ENCODE data around the gene ASXL2.
A peak's percentile ranks its signal among the peaks of the same experiment; 100 is the strongest.
"Not testable (repeated sequence)": the region's sequence is repeated elsewhere in the genome, so short reads cannot be mapped to it uniquely, and the experiment has no call there.

The ASXL2 gene

DNA sequence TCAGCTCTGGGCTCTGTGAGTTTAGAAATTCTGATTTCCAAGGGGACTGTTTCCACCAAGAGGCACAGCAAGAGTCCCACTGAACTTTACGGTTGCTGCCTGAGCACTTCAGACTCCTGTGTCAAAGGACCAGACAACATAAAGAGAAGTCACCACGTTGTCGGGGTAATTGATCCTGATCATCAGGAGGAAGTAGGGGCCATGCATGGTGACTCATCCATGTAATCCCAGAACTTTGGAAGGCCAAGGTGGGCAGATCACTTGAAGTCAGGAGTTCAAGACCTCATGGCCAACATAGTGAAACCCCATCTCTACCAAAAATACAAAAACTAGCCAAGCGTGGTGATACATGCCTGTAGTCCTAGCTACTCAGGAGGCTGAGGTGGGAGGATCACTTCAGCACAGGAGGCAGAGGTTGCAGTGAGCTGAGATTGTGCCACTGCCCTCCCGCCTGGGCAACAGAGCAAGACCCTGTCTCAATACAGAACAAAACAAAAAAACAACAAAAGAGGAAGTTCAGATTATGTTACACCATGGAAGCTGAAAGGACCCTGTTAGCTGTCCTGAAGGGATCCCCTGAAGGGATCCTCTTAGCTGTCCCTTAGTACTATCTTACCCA lies 9.4 kb upstream of the ASXL2 start:
- DNase-seq: no peak

DNA sequence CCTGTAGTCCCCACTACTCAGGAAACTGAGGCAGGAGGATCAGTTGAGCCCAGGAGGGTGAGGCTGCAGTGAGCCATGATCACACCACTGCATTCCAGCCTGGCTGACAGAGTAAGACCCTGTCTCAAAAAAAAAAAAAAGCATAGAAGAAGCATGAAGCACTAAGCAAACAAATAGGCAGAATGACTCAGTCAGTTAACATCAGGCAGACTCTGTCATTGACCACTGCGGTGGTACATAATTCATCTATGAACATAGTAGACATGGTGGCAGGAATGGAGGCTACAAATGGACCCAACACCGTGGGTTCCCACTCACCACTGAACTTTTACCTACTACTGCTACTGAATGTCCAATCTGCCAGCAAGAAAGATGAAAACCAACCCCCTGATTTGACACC lies 7.6 kb upstream of the ASXL2 start:
- no peak for DNase-seq

DNA sequence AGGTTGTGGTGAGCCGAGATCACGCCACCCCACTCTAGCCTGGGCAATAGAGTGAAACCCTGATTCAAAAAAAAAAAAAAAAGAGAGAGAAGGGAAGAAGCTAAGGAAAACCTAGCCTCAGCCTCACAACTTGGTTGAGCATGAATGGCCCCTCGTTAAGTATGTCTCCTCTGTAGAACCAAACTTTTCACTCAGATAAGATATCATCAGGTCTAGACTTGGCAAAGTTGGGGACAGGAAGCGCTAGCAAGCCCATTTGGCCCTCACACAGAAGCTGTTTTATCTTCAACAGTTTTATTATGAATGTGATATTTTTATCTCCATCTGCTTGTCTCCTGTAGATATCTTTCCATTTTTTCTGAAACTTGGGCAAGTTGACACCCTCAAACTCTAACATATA lies 3.5 kb upstream of the ASXL2 start:
- DNase-seq: no peak

DNA sequence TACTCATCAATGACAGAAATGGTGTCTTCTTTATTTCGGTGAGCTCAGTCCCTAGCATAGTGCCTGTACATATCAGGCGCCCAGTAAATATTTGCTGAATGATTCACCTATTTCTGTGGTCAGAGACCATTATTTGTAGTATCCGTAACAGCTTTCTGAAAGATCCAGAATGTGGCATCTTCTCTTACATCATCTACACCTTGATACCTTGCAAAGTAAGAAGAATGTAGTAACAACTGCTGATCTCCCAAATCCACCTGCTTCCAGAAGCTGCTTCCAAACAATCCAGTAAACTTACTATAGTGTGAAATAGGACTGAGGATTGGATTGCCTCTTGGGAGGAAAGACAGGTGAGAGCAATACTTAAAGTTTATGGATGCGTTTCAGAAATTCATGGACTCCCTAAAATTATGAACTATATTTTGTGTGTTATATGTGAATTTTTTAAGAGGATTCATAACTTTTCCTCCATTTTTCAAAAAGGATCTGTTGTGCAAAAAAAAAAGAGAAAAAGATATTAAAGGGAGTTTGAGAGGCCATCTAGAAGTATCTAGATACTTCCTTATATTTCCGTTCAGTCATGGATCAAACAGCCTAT lies 945 bp upstream of the ASXL2 start:
- no peak for DNase-seq

DNA sequence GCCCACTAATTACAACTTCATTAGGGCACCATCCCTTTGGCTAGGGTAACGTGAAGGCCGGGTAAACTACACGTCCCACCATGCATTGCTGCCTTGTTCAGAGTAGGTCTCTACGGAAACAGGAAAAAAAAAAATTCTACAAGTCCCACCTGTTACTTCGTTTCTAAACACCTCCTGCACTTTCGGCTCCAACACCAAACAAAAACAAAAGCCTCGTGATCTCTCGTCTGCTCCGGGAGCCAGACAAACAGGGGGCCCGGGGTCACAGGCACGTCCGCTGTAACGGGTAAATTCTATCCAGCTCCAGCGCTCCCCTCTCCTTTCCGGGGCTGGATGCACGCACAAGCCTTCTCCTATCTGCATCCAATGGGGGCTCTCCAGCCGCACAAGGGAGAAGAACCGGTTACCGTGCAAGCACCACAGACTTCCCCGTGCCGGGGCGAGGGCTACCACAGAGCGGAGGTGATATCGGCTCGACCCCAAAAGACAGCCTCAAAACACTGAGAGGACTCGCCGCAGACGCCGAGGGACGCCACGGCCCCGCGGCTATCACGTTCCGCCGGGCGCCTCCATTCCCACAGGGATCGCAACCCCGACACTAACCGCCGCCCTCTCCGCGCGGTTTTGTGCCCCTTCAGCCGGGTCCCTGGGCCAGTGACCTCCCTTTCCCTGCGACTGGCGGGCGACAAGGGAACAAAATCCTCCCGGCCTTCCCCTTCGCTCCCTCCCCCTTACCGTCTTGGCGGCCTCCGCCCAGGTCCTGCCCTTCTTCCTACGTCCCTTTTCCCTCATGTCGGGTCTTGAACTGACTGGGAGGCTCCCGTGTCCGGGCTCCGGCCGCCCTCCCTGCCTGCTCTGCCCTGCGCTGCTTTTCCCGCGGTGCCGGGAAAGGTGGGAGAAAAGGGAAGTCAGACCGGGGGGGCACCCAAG lies 591 bp downstream of the ASXL2 start:
- DNase-seq: peak; percentile 46

DNA sequence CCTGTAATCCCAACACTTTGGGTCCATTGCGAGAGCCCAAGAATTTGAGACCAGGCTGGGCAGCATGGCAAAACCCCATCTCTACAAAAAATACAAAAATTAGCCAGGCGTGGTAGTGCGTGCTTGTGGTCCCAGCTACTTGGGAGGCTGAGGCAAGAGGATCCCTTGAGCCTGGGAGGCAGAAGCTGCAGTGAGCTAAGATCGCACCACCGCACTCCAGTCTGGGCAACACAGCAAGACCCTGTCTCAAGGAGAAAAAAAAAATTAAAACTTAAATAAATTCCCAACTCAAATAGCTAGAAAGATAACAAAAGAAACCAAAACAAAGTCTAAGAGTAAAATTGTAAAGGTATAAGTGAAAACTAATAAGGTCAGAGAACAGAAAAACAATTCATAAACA lies 6.2 kb downstream of the ASXL2 start:
- no peak for DNase-seq

DNA sequence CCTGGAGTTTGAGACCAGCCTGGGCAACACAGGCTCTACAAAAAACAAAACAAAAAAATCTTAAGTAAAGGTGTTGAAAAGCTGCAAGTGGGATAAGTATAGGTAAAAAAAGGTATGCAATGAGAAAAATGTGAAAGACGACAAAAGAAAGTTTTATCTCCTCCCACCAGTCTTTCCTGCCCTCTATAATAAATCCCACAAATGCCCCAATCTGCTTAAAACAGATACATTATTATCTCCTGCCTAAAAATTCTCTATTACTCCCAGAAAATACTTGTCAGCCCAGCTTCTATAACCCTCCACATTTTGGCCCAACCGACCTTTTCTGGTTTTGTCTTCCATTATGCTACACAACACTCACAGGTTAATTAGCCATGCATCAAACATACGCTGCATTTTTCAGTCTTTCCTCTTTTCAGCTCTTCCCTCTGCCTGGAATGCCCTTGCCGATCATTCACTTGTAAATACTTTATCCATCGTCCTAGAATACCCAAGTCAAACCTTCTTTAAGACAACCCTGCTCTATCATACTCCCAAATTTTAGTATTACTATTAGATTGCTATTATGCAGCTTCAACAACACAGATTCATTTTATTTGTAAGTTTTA lies 10.8 kb downstream of the ASXL2 start:
- no peak for DNase-seq

DNA sequence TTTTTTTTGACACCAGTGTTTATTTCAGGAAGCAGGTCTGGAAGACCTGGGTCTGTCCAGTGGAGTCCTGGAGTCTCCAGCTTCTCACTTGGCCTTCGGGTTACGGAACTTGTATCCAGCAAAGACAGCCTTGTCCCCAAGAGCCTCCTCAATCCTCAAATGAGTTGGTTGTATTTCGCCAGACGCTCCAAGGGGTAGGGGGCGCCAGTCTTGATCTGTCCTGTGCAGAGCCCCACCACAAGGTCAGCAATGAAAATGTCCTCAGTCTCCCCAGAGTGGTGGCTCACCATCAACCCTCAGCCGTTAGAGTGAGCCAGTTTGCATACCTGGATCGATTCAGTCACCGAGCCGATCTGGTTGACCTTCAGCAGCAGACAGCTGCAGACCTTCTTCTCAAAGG lies 21.9 kb downstream of the ASXL2 start:
- no peak for DNase-seq

DNA sequence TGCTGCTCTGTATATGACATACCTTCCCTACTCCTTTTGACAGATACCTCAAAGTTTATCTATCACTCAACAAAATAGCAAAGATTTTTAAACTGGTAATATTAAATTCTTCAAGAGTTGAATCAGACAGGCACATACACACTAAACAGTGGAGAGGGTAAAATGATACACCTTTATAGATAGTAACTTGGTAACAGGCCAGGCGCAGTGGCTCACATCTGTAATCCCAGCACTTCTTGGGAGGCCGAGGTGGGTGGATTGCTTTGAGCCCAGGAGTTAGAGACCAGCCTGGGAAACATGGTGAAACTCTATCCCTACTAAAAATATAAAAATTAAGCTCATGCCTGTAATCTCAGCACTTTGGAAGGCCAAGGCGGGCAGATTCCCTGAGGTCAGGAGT lies 23.2 kb downstream of the ASXL2 start:
- no peak for DNase-seq

DNA sequence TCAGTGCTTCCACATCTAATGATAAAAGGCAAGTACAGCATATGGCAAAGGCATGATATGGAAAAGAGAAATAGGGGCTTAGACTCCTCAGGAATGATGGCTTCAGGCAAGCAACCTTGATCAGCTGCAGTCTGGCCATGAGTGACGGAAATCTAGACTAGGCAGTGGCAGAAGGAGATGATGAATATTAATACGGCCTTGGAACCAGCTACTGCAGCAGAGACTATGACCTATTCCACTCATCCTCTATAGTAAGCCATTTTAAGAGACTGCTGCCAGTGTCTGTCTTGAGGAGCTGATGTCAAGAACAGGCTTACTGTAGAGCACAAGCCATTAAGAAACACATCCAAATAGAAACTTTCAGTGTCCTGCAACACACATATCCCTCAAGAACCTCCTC lies 23.7 kb downstream of the ASXL2 start:
- no peak for DNase-seq

DNA sequence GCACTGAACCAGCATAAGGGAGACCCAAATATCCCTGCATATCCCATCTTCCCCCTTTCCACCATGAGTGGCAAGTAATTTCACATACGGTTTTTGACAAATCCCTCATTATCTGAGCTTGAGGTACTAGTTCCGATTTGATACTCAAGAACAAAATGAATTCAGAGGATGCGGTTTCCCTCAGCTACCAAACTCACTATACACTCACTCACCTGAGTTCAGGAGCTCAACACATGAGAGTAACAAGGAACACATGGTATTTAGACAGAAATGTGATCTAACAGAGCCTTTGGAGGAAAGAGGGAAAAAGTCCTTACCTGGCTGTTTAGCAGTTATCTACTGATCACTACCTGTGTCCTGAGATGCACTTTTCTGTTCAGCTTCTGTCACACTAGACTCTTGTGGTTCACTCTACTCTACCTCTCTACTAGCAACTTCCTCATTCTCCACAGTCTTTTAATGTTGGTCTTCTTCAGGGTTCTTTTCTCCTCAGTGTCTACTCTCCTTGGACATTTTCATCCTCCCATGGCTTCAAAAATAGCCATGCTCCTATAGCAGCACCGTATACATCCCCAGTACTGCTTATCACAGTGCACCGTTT lies 25.1 kb downstream of the ASXL2 start:
- DNase-seq: no peak

DNA sequence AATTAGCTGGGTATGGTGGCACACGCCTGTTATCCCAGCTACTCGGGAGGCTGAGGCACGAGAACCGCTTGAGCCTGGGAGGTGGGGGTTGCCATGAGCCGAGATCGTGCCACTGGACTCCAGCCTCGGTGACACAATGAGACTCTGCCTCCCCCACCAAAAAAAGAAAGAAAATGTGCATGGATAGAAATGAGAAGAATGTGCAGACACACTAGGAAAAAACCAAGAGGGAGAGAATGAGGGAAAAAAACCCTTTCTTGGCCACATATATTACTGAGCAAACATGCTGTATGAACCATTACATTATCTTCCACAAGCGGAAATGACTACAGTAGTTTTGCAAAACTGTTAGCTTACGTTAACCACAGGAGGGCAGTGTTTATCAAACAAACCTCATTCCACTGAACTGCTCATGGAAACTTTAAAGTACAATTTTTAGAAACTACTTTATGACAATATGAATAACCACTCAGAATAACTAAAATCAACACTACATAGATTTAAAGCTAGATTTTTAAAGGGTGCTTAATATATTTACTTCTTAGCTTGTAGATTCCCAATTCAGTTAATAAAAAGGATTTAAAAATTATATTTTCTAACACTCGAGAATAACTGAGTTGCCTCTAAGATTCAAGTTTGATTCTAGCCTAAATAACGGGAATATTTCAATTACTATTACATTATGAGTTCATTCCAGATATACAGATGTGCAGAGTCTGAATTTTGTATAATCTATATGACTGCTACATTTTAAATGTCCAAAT lies 26.4 kb downstream of the ASXL2 start:
- peak; percentile 6 for DNase-seq

DNA sequence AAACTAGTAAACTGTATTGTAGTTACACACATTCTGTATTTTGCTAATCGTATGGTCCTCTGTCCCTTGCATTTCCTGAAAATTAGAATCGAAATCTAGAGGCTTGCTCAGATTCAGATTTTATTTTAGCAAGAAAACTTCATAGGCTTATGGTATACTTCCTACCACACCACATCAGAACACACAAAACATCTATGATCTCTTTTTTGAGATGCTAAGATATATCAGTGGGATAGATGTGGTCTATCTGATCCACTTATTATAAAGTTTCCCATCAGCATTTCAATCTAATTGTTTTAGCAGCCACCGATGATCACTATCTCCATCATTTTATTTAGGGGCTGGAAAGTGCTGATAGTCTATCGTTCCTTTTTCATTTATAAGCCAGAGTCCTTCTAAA lies 27.9 kb downstream of the ASXL2 start:
- not testable (repeated sequence) for DNase-seq

DNA sequence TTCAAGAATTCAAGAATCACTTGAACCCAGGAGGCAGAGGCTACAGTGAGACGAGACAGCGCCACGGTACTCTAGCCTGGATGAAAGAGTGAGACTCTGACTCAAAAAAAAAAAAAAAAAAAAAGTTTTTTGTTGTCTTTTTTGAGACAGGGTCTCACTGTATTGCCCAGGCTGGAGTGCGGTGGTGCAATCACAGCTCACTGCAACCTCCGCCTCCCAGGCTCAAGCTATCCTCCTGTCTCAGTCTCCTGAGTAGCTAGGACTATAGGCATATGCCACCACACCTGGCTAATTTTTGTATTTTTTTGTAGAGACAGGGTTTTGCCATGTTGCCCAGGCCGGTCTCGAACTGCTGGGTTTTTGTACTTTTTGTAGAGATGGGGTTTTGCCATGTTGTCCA lies 28.9 kb downstream of the ASXL2 start:
- not testable (repeated sequence) for DNase-seq

DNA sequence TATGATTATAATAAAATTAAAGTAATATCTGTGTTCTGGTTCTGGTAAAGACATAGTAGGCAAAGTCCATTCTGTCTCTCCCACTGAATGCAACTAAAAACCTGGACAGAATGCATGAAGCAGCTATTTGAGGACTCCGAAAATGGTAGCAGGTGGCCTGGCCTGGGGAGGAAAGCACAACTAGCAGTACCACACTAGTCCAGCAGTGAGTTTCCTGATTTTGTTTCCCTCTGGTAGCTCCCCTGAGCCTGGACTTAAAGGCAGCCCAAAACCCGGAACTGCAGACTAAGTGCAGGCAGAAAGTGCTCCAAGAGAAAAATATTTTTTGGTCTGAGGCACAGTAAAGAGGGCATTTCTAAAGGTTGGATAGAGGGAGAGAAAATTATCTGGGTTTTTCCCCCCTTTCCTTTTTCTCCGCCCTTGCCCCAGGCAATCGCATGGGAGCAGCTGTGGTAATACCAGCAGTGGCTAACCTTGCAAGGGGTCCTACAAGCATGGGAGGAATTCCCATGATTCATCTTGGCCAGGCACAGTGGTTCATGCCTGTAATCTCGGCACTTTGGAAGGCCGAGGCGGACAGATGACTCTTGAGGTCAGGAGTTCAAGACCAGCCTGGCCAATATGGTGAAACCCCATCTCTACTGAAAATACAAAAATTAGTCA lies 32.3 kb downstream of the ASXL2 start:
- no peak for DNase-seq

DNA sequence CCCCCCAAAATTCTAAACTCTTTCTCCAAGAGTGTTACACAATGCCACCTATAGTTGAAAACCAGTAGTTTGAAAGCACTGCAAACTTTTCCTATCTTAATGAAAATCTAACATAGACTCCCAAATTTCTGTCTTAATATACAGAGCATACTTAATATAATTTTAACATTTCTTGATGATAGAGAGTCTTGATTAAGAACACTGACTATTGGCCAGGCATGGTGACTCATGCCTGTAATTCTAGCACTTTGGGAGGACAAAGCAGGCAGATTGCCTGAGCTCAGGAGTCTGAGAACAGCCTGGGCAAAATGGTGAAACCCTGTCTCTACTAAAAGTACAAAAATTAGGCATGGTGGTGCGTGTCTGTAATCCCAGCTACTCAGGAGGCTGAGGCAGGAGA lies 34.2 kb downstream of the ASXL2 start:
- DNase-seq: no peak

DNA sequence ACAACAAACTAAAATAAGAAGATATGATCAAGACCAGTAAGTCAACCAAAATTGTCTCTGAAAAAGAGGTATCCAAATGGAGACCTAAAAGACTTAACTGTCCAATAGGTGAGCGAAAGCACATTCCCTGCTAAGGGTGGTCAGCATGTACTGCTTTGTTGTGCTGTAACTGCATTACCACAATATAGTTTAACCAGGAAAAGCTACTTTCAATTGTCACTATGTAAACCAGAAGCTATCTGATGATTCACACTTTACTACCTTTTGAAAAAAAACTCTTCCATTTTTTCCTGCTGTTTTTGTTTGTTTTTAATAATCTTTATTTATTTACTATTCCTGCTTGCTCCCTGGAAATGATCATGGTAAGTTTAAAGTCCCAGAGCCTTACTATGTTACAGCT lies 36.1 kb downstream of the ASXL2 start:
- DNase-seq: no peak

DNA sequence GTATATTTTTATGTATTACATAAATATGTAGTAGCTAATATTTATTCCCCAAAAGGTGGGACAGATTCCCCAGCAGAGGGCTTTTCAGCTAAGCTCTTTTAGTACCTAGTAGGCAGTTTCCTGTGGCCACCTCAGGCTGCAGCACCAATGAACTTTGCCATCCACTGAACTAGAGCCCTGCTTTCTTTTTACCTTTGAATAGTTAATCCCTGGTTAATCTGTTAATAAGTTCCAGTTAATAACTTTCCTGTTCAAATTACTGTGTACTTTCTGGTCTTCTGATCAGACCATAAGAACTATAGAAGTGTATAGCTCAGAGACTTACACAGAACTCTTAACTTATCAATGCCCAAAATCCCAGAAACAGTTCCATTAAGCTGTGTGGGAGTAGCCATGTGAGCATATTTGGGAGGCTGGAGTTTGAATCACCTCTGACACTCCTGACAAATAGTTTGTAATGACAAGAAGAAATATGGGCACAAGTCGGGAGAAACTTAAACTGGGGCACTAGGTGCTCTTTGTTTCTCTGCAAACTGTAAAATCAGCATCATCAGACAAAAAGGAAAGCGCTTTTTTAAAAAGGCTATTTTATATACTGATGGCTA lies 40.0 kb downstream of the ASXL2 start:
- DNase-seq: no peak

DNA sequence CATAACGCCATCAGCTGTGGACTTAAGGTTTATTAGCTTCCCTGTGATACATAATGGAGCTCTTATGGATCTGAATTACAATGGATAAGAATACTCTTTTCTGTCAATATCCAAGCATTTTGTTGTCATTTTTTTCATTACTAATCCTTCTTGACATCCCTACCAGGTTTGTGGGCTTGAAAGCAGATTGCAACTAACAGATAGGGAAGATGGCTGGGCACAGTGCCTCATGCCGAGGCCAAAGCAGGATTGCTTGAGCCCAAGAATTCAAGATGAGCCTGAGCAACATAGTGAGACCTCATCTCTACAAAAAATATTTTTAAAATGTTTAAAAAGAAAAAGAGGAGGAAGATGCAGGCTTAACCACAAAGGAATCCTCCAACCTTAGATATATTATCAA lies 42.4 kb downstream of the ASXL2 start:
- DNase-seq: no peak

DNA sequence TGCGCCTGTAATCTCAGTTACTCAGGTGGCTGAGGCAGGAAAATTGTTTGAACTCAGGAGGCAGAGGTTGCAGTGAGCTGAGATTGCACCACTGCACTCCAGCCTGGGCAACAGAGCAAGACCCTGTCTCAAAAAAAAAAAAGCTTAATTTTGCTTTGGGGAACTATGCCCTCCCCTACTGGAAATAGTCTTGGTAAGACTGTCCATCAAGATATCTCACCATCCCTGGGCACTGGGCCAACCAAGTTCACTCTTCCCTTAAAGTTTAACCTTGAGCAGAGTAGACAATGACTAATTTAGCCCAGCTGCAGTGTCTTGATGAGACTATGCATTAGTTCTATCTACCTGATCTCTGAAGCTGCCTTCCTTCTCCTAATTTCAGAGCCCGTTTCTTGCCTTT lies 44.7 kb downstream of the ASXL2 start:
- DNase-seq: no peak

DNA sequence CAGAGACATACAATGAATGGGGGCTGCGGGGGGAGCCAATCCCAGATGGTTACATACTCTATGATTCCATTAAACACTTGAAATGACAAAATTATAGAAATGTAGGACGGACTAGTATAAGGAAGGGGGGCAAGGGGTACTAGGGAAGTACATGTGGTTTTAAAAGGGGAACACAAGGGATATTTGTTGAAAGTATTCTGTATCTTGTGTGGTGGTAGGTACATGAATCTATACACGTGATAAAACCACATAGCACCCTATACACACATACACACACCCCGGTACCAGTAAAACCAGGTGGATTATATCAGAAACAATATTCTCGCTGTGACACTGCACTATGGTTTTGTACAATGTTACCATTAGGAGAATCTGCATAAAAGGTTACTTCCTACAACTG lies 45.4 kb downstream of the ASXL2 start:
- no peak for DNase-seq

Measured in DMS79 (cell line).